Measurements from ENCODE around the gene GABBR2.
"Not testable (repeated sequence)": the region's sequence is repeated elsewhere in the genome, so short reads cannot be mapped to it uniquely, and the experiment has no call there.

Gene GABBR2

GRCh38 chr9:98504298-98505282, 204.1 kb downstream of the GABBR2 start:
- DNase-seq: no peak

DNA sequence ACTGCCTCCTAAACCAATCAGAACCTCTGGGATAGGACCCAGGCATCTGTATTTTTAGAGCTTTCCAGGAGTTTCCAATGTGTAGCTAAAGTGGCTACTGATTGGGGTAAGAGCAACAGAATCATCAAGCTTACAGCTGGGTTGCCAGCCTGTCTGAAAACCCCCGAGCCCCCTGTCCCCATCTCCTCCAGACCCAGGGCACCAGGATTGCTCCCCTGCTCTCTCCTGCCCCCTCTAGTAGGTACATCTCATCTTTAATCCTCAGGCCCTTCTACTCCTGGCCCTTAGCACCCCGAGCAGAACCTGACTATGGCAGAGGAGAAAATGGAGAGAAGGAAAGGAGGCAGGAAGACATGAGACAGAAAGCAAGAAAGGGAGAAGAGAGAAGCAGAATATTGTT, 204.9 kb downstream of the GABBR2 start:
- no peak for DNase-seq

DNA sequence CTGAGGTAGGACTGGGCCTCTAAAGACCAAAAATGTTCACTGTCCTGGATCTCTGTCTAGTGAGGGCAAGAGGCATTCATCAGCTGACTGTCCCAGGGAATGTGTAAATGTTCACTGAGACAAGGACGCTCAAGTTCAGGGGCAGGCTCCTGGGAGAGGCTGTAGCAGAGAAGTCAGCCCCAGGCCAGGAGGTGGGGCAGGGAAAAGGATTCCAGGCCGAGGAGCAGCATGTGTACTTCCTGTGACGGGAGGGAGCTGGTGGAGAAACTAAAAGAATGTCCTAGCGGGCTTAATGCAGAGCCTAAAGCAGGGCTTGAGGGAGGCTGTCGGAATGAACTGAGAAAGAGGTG, 205.8 kb downstream of the GABBR2 start:
- DNase-seq: no peak

GRCh38 chr9:98502311-98502975, 206.3 kb downstream of the GABBR2 start:
- DNase-seq: no peak

DNA sequence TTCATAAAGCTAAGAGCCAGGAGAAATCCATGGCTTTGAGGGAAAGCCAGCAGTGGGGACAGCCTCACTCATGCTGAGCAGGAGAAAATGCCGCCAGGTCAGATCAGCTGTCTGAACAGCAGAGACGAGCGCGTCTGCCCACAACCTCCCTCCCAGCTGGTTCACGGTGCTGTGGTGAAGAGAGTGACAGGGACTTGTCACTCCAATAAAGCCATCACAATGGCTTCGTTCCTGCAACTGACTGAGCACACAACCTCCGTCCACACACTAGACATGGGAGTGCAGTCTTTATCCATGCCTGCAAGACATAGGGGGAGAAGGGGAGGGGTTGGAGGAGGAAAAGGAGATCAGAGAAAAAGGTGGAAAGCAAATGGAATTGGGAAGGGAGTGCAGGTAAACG, 206.9 kb downstream of the GABBR2 start:
- DNase-seq: no peak

DNA sequence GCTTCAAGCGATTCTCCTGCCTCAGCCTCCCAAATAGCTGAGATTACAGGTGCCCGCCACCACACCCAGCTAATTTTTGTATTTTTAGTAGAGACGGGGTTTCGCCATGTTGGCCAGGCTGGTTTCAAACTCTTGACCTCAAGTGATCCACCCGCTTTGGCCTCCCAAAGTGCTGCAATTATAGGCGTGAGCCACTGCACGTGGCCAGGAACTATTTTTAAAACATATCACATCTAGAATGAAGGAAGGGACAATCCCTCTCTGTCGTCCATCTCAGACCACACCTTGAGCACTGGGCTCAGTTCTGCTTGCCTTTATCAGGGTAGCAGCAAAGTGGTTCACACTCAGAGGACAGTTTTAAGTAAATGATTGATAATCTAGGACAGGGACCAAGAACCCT, 207.5 kb downstream of the GABBR2 start:
- not testable (repeated sequence) for DNase-seq

DNA sequence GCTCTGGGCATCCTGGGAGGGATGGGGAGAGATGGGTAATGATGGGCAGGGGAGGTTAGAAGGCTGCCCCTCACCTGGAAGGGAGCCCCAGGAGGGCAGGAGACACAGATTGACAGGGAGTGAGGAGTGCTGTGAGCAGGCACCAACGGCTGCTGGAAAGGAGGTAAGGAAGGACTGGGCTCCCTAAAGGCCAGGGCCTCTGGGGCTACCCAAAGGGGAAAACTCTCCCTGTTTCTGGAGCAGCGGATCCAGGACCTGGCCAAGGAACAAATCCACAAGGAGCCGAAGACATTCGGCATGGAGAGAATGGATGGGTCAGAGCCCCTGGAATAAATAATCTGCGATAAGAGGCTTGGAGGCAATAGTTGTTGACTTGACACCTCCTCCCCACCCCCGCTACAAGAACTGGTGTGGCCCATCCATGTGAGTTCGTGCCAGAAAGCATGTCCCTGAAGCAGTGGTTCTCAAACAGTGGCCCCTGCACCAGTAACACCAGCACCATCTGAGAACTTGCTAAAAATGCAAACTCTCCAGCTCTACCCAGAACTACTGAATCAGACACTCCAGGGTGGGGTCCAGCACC, 208.3 kb downstream of the GABBR2 start:
- no peak for DNase-seq

GRCh38 chr9:98495530-98495929, 213.2 kb downstream of the GABBR2 start:
- no peak for DNase-seq

GRCh38 chr9:98494852-98495251, 213.9 kb downstream of the GABBR2 start:
- DNase-seq: no peak

GRCh38 chr9:98491828-98492227, 216.9 kb downstream of the GABBR2 start:
- DNase-seq: no peak

DNA sequence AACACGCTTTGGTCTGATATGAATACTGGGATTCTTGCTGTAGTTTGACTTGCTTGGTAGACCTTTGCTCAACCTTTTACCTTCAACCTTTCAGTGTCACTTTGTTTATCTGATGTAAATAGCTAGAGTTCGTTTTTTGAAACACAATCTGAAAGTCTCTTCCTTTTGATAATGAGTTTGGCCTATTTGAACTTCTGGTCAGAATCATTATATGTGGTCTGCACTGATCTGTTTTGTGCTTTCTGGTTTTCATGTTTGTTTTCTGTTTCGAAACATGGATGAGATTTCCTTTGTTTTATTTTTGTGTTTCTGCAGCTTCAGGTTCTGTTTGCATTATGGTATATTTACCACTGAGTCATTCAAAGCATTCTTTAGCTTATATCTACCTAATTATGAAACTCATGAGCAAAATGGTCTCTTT, 217.5 kb downstream of the GABBR2 start:
- DNase-seq: no peak

DNA sequence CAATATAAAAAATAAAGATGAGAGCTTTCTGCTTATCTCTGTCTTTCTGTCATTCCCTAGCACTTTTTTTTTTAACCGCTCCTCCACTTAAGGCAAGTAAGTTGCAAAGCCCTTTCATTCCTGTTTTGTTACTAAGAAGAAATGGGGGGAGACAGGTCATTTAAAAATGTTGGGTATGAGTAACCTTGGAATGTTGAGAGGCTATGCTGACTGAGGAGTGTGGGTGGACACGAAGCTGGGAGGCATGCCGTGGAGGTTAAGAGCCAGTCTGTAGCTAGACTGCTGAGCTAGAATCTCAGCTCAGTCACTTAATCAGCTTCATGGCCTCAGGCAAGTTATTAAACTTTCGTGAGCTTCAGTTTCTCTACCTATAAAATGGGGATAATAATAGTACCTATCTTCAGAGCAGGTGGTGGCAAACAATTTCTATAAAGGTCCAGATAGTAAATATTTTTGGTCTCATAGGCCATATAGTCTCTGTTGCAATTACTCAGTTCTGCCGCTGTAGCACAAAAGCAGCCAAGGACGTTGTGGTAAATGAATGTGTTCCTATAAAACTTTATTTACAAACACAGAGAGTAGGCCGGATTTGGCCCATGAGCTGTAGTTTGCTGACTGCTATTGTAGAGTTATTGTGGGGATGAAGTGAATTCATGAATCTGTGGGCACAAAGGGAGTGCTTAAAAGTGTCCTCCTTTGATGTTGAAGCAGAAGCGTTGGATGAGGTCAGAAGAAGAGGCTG, 220.0 kb downstream of the GABBR2 start:
- no peak for DNase-seq

DNA sequence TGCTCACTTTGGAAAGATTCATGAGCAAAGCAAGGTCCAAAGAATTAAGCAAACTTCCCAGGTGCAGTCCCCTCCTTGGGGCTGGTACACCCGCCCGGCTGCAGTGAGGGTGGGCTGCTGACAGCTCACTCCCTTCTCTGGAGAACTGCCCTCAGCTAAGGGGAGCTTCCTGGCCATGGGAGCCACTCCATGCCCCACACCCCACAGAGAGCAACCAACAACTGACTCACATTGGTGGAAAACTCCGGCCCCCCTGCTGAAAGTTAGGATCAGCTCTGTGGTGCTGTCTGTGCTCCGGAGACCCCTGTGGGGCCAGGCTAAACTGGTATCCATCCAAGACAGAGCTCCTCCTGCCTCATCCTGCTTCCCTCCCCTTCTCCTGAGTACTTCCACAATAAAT, 223.0 kb downstream of the GABBR2 start:
- no peak for DNase-seq

DNA sequence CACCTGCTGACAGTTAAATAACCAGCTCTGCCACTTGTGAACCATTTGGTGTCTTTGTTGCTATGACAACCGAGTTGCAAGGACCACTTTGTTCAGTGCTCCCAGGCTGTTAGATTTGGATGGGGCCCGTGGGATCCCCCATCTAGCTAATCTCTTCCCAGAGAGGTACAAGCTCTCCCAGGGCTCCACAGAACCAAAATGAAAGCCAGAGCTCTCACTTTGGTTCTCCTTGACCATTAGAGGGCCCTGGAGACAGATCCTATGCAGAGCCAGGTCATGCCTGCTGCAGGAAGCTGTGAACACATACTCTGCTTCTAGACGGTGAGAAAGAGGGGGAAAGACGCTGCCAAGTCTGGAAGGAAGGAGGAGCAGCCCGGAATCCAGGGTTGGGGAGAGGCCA, 224.6 kb downstream of the GABBR2 start:
- DNase-seq: no peak

DNA sequence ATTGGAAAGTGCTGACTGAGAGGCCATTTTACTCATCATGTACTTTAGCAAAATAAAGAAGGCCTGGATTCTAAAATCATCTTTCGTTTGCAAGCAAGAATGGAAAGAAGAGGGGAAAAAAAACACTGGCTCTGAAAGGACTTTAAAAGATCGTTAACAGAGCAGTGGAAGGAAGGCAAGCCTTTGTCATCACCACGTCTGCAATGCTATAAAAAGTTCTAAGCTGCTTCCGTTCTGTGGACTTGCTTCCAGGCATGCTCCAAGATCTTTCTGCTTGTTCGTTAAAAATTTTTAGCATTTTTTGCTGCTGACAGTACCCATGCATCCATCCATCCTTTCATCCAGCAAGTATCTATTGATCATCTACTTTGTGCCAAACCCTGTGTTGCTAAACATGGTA, 226.5 kb downstream of the GABBR2 start:
- DNase-seq: no peak

GRCh38 chr9:98481676-98482075, 227.1 kb downstream of the GABBR2 start:
- DNase-seq: no peak

- DNase-seq: no peak
Observed at GRCh38 chr9:98479967-98480847, 228.5 kb downstream of the GABBR2 start.

- no peak for DNase-seq
Observed at GRCh38 chr9:98479449-98479848, 229.3 kb downstream of the GABBR2 start.

DNA sequence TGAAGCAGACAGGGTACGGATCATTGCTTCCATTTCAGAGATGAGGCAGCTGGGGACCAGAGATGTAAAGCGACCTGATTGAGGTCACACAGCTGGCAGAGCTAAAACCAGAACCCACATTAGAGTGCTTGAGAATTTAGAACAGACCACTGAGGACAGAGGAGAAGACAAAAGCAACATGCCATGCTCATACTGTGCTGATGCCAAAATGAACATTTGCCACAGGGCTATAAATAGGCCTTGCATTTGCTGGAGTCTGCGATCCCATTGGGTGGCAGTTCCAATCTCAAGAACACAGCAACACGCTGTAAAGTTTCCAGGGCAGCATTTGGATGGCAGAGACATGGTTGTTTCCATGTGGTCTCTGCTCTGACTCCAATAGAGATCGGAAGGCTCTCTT, 230.9 kb downstream of the GABBR2 start:
- DNase-seq: no peak

GRCh38 chr9:98472216-98472615, 236.5 kb downstream of the GABBR2 start:
- no peak for DNase-seq

GRCh38 chr9:98471185-98471584, 237.6 kb downstream of the GABBR2 start:
- no peak for DNase-seq

DNA sequence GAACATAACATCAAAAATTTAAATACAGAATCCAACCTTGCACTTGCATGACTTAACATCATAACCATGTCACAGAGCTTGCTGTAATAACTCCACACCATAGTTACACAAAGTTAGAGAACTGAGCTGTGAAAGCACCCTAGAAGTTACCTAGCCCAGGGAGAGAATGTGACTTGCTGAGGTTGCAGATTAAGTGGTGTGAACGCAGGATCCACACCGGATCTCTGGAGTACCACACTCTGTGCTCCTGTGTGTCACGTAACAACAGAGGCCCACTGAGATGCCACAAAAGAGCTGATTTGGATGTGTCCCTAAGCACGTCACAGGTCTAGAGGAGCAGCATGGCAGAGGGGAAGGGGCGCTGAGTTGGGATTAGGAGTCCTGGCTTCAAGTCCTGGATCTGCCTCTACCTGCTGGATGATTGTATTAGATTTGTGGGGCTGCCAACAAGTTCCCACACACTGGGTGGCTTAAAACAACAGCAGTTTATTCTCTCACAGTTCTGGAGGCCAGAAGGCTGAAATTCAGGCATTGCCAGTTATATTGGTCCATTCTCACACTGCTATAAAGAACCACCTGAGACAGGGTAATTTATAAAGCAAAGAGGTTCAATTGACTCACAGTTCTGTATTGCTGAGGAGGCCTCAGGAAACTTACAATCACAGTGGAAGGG, 240.0 kb downstream of the GABBR2 start:
- DNase-seq: no peak

Measured in activated CD8-positive, alpha-beta memory T cell treated with anti-CD3 and anti-CD28 coated beads for 24 hours (primary cell).